Stomach smooth muscle (tissue), 2 donors: ENCODE results near the gene SMOC1.

ENCODE experiments used
- H3K27ac ChIP-seq: one replicate; pipeline ENCODE4 v1.7.0; 2013; ENCODE audit warnings: mild to moderate bottlenecking, low read length, inconsistent platforms
- H3K27me3 ChIP-seq, 2 donors: one replicate each; pipeline ENCODE4 v1.7.0; 2013; ENCODE audit warnings: low read length in 2 of 2; ENCODE audit not compliant: insufficient read depth in 2 of 2, control insufficient read depth in 1 of 2
- H3K36me3 ChIP-seq, 2 donors: one replicate each; pipeline ENCODE4 v1.7.0; 2013; ENCODE audit warnings: low read length in 2 of 2; ENCODE audit not compliant: control insufficient read depth in 2 of 2, insufficient read depth in 2 of 2
- H3K4me1 ChIP-seq: one replicate; pipeline ENCODE4 v1.7.0; 2013; ENCODE audit warnings: low read length; ENCODE audit not compliant: control insufficient read depth, insufficient read depth
- H3K4me3 ChIP-seq, 2 donors: one replicate each; pipeline ENCODE4 v1.7.0; 2013; ENCODE audit warnings: low read length in 2 of 2
- H3K9ac ChIP-seq, 2 donors: one replicate each; pipeline ENCODE4 v1.7.0; 2013; ENCODE audit warnings: low read length in 2 of 2, mild to moderate bottlenecking in 1 of 2
- H3K9me3 ChIP-seq, 2 donors: one replicate each; pipeline ENCODE4 v1.7.0; 2013; ENCODE audit warnings: low read length in 2 of 2; ENCODE audit not compliant: control insufficient read depth in 2 of 2
- donor health status: healthy.
- donor health status: Pancreatic carcinoma.

SMOC1 gene

GRCh38 chr14:70022771-70023445 lies 143.7 kb downstream of the SMOC1 start:
- Histone ChIP-seq H3K4me3 (no peak overlapping the region), H3K4me1 (peaks cover 6% of the 10 kb centered on the region), H3K27ac (no peak overlapping the region), H3K9me3 (no peaks in the 10 kb centered on the region), H3K9ac (no peak overlapping the region), H3K36me3 (no peaks in the 10 kb centered on the region), H3K27me3 (no peaks in the 10 kb centered on the region)

- H3K9ac ChIP-seq = no peak overlapping the region
- no peak overlapping the region for H3K4me3 ChIP-seq
- no peaks in the 10 kb centered on the region for H3K36me3 ChIP-seq
- H3K9me3 ChIP-seq = no peaks in the 10 kb centered on the region
- H3K27ac ChIP-seq = no peak overlapping the region
- peaks cover 2% of the 10 kb centered on the region for H3K4me1 ChIP-seq
- peaks cover 2 to 4% of the 10 kb centered on the region in 2 donors for H3K27me3 ChIP-seq
These were observed 144.7 kb downstream of the SMOC1 start for GRCh38 chr14:70023871-70024270.

- Histone ChIP-seq H3K27ac (no peak overlapping the region), H3K27me3 (peaks cover 4% of the 10 kb centered on the region in 2 donors), H3K4me1 (no peaks in the 10 kb centered on the region), H3K4me3 (no peak overlapping the region), H3K9ac (no peak overlapping the region), H3K9me3 (no peaks in the 10 kb centered on the region), H3K36me3 (no peaks in the 10 kb centered on the region)
These were observed 148.7 kb downstream of the SMOC1 start for GRCh38 chr14:70027785-70028428.

- Histone ChIP-seq H3K27ac (no peak overlapping the region), H3K36me3 (no peaks in the 10 kb centered on the region), H3K27me3 (peaks cover 4% of the 10 kb centered on the region in 2 donors), H3K9me3 (no peaks in the 10 kb centered on the region), H3K4me3 (no peak overlapping the region), H3K9ac (no peak overlapping the region), H3K4me1 (no peaks in the 10 kb centered on the region)
These were observed 150.3 kb downstream of the SMOC1 start for GRCh38 chr14:70029296-70030132.

GRCh38 chr14:70032016-70032415 lies 152.8 kb downstream of the SMOC1 start:
- peaks cover 4 to 6% of the 10 kb centered on the region in 2 donors for H3K27me3 ChIP-seq

GRCh38 chr14:70032447-70032846 lies 153.2 kb downstream of the SMOC1 start:
- Histone ChIP-seq H3K9me3 (no peaks in the 10 kb centered on the region), H3K27me3 (peaks cover 5 to 6% of the 10 kb centered on the region in 2 donors), H3K36me3 (no peaks in the 10 kb centered on the region), H3K9ac (no peak overlapping the region), H3K4me1 (no peaks in the 10 kb centered on the region), H3K4me3 (no peak overlapping the region), H3K27ac (no peak overlapping the region)

More at GRCh38 chr14:70032016-70032415, 152.8 kb downstream of the SMOC1 start:
- H3K36me3 ChIP-seq = no peaks in the 10 kb centered on the region
- H3K4me3 ChIP-seq = no peak overlapping the region
- H3K27ac ChIP-seq = no peak overlapping the region
- no peaks in the 10 kb centered on the region for H3K4me1 ChIP-seq
- H3K9ac ChIP-seq = no peak overlapping the region
- no peaks in the 10 kb centered on the region for H3K9me3 ChIP-seq

GRCh38 chr14:70033116-70033515 lies 153.9 kb downstream of the SMOC1 start:
- Histone ChIP-seq H3K4me1 (no peaks in the 10 kb centered on the region), H3K4me3 (no peak overlapping the region), H3K27me3 (peaks cover 4 to 6% of the 10 kb centered on the region in 2 donors), H3K9me3 (no peaks in the 10 kb centered on the region), H3K27ac (no peak overlapping the region), H3K9ac (no peak overlapping the region), H3K36me3 (no peaks in the 10 kb centered on the region)

- Histone ChIP-seq H3K9me3 (no peaks in the 10 kb centered on the region), H3K36me3 (no peaks in the 10 kb centered on the region), H3K4me3 (no peak overlapping the region), H3K4me1 (no peaks in the 10 kb centered on the region), H3K9ac (no peak overlapping the region), H3K27ac (no peak overlapping the region), H3K27me3 (peaks cover 3 to 4% of the 10 kb centered on the region in 2 donors)
These were observed 154.3 kb downstream of the SMOC1 start for GRCh38 chr14:70033561-70033960.

GRCh38 chr14:70034257-70034656 lies 155.0 kb downstream of the SMOC1 start:
- Histone ChIP-seq H3K4me1 (no peaks in the 10 kb centered on the region), H3K27me3 (peaks cover 2 to 3% of the 10 kb centered on the region in 2 donors), H3K36me3 (no peaks in the 10 kb centered on the region), H3K4me3 (no peak overlapping the region), H3K9me3 (no peaks in the 10 kb centered on the region), H3K9ac (no peak overlapping the region), H3K27ac (no peak overlapping the region)

GRCh38 chr14:70036665-70037064 lies 157.4 kb downstream of the SMOC1 start:
- Histone ChIP-seq H3K27me3 (peaks cover 2 to 6% of the 10 kb centered on the region in 2 donors), H3K4me3 (no peak overlapping the region), H3K36me3 (no peaks in the 10 kb centered on the region)

More at GRCh38 chr14:70036665-70037064, 157.4 kb downstream of the SMOC1 start:
- Histone ChIP-seq H3K4me1 (no peaks in the 10 kb centered on the region), H3K27ac (no peak overlapping the region), H3K9me3 (no peaks in the 10 kb centered on the region), H3K9ac (no peak overlapping the region)
